ENCODE data around the gene ZNF622.

ZNF622 gene

GRCh38 chr5:16414861-16415260 is 50.7 kb downstream of the ZNF622 start:
- 73% methylated on average over 2 of the region's 2 CpGs for WGBS
- no peak overlapping the region for H2BK12ac ChIP-seq (ENCODE audit: low read length in 2 of 2)

GRCh38 chr5:16413166-16413860 is 52.3 kb downstream of the ZNF622 start:
- no peak overlapping the region for H4K8ac ChIP-seq (ENCODE audit: low read length)
- H2BK15ac ChIP-seq (ENCODE audit: low read depth, poor library complexity, severe bottlenecking), result no peak overlapping the region
- H3K9me3 ChIP-seq (ENCODE audit: control insufficient read depth, low read length), result no peaks in the 10 kb centered on the region
- H3K4me2 ChIP-seq (ENCODE audit: low read length, poor library complexity, severe bottlenecking), result no peak overlapping the region
- no peak overlapping the region for H2BK120ac ChIP-seq (ENCODE audit: low read depth, low read length)
- H3K27ac ChIP-seq (ENCODE audit: low read length, poor library complexity, severe bottlenecking), result no peak overlapping the region
- no peaks in the 10 kb centered on the region for H3K27me3 ChIP-seq (ENCODE audit: control insufficient read depth in 1 of 2, insufficient read depth in 1 of 2, low read length in 2 of 2)
- H3K23ac ChIP-seq (ENCODE audit: low read length in 2 of 2), result no peak overlapping the region
- H2BK5ac ChIP-seq (ENCODE audit: low read depth, low read length, poor library complexity, severe bottlenecking), result no peak overlapping the region
- H3K4me3 ChIP-seq (ENCODE audit: insufficient read depth in 1 of 2, low read depth in 1 of 2, low read length in 2 of 2), result no peak overlapping the region
- H3K4me1 ChIP-seq (ENCODE audit: control insufficient read depth, insufficient read depth, low read depth, low read length), result no peaks in the 10 kb centered on the region
- WGBS, result 26% methylated on average over 1 of the region's 1 CpG
- H2BK12ac ChIP-seq (ENCODE audit: low read length in 2 of 2), result no peak overlapping the region
- no peak overlapping the region for H3K9ac ChIP-seq (ENCODE audit: low read length)
- no peak overlapping the region for H3K4ac ChIP-seq (ENCODE audit: low read depth in 1 of 2, low read length in 2 of 2)
- H4K91ac ChIP-seq (ENCODE audit: low read length), result no peak overlapping the region
- no peaks in the 10 kb centered on the region for H3K36me3 ChIP-seq (ENCODE audit: control insufficient read depth in 1 of 2, insufficient read depth in 2 of 2, low read depth in 1 of 2, low read length in 2 of 2)
- H2AFZ ChIP-seq (ENCODE audit: low read depth, low read length), result no peak overlapping the region
- H3K18ac ChIP-seq (ENCODE audit: low read depth in 1 of 2, low read length in 2 of 2), result no peak overlapping the region
- H3K79me1 ChIP-seq (replicated peaks; ENCODE audit: low read length, poor library complexity, severe bottlenecking), result no peaks in the 10 kb centered on the region
- H2AK5ac ChIP-seq (ENCODE audit: low read length, severe bottlenecking), result no peak overlapping the region
- no peak overlapping the region for H3K14ac ChIP-seq (ENCODE audit: low read length in 2 of 2)
- no peak for DNase-seq

More at GRCh38 chr5:16414861-16415260, 50.7 kb downstream of the ZNF622 start:
- H3K18ac ChIP-seq (ENCODE audit: low read depth in 1 of 2, low read length in 2 of 2), result no peak overlapping the region
- no peak overlapping the region for H4K8ac ChIP-seq (ENCODE audit: low read length)
- no peak overlapping the region for H4K91ac ChIP-seq (ENCODE audit: low read length)
- no peak overlapping the region for H3K23ac ChIP-seq (ENCODE audit: low read length in 2 of 2)
- no peak overlapping the region for H2AFZ ChIP-seq (ENCODE audit: low read depth, low read length)
- DNase-seq, result no peak
- H2BK15ac ChIP-seq (ENCODE audit: low read depth, poor library complexity, severe bottlenecking), result no peak overlapping the region
- H3K14ac ChIP-seq (ENCODE audit: low read length in 2 of 2), result no peak overlapping the region
- no peaks in the 10 kb centered on the region for H3K36me3 ChIP-seq (ENCODE audit: control insufficient read depth in 1 of 2, insufficient read depth in 2 of 2, low read depth in 1 of 2, low read length in 2 of 2)
- H3K27ac ChIP-seq (ENCODE audit: low read length, poor library complexity, severe bottlenecking), result no peak overlapping the region
- no peak overlapping the region for H2BK5ac ChIP-seq (ENCODE audit: low read depth, low read length, poor library complexity, severe bottlenecking)
- H3K9me3 ChIP-seq (ENCODE audit: control insufficient read depth, low read length), result no peaks in the 10 kb centered on the region
- H3K4me3 ChIP-seq (ENCODE audit: insufficient read depth in 1 of 2, low read depth in 1 of 2, low read length in 2 of 2), result no peak overlapping the region
- no peak overlapping the region for H2BK120ac ChIP-seq (ENCODE audit: low read depth, low read length)
- H2AK5ac ChIP-seq (ENCODE audit: low read length, severe bottlenecking), result no peak overlapping the region
- peaks cover 0 to 4% of the 10 kb centered on the region in 2 experiments for H3K27me3 ChIP-seq (ENCODE audit: control insufficient read depth in 1 of 2, insufficient read depth in 1 of 2, low read length in 2 of 2)
- no peaks in the 10 kb centered on the region for H3K79me1 ChIP-seq (replicated peaks; ENCODE audit: low read length, poor library complexity, severe bottlenecking)
- no peak overlapping the region for H3K9ac ChIP-seq (ENCODE audit: low read length)
- no peak overlapping the region for H3K4ac ChIP-seq (ENCODE audit: low read depth in 1 of 2, low read length in 2 of 2)
- H3K4me1 ChIP-seq (ENCODE audit: control insufficient read depth, insufficient read depth, low read depth, low read length), result no peaks in the 10 kb centered on the region
- no peak overlapping the region for H3K4me2 ChIP-seq (ENCODE audit: low read length, poor library complexity, severe bottlenecking)

GRCh38 chr5:16412556-16412955 is 53.0 kb downstream of the ZNF622 start:
- no peaks in the 10 kb centered on the region for H3K27me3 ChIP-seq (ENCODE audit: control insufficient read depth in 1 of 2, insufficient read depth in 1 of 2, low read length in 2 of 2)
- no peak overlapping the region for H4K91ac ChIP-seq (ENCODE audit: low read length)
- H3K27ac ChIP-seq (ENCODE audit: low read length, poor library complexity, severe bottlenecking), result no peak overlapping the region
- no peak overlapping the region for H2AK5ac ChIP-seq (ENCODE audit: low read length, severe bottlenecking)
- no peaks in the 10 kb centered on the region for H3K4me1 ChIP-seq (ENCODE audit: control insufficient read depth, insufficient read depth, low read depth, low read length)
- no peak overlapping the region for H3K14ac ChIP-seq (ENCODE audit: low read length in 2 of 2)
- no peak overlapping the region for H3K23ac ChIP-seq (ENCODE audit: low read length in 2 of 2)
- DNase-seq, result no peak
- H3K4me3 ChIP-seq (ENCODE audit: insufficient read depth in 1 of 2, low read depth in 1 of 2, low read length in 2 of 2), result no peak overlapping the region
- H3K9ac ChIP-seq (ENCODE audit: low read length), result no peak overlapping the region
- H3K4me2 ChIP-seq (ENCODE audit: low read length, poor library complexity, severe bottlenecking), result no peak overlapping the region
- no peak overlapping the region for H2BK12ac ChIP-seq (ENCODE audit: low read length in 2 of 2)
- no peaks in the 10 kb centered on the region for H3K79me1 ChIP-seq (replicated peaks; ENCODE audit: low read length, poor library complexity, severe bottlenecking)
- H2BK15ac ChIP-seq (ENCODE audit: low read depth, poor library complexity, severe bottlenecking), result no peak overlapping the region
- no peak overlapping the region for H4K8ac ChIP-seq (ENCODE audit: low read length)
- H2AFZ ChIP-seq (ENCODE audit: low read depth, low read length), result no peak overlapping the region
- no peaks in the 10 kb centered on the region for H3K9me3 ChIP-seq (ENCODE audit: control insufficient read depth, low read length)
- H2BK120ac ChIP-seq (ENCODE audit: low read depth, low read length), result no peak overlapping the region
- H3K36me3 ChIP-seq (ENCODE audit: control insufficient read depth in 1 of 2, insufficient read depth in 2 of 2, low read depth in 1 of 2, low read length in 2 of 2), result no peaks in the 10 kb centered on the region
- no peak overlapping the region for H3K18ac ChIP-seq (ENCODE audit: low read depth in 1 of 2, low read length in 2 of 2)
- no peak overlapping the region for H2BK5ac ChIP-seq (ENCODE audit: low read depth, low read length, poor library complexity, severe bottlenecking)
- H3K4ac ChIP-seq (ENCODE audit: low read depth in 1 of 2, low read length in 2 of 2), result no peak overlapping the region

- no peaks in the 10 kb centered on the region for H3K36me3 ChIP-seq (ENCODE audit: control insufficient read depth in 1 of 2, insufficient read depth in 2 of 2, low read depth in 1 of 2, low read length in 2 of 2)
- H3K18ac ChIP-seq (ENCODE audit: low read depth in 1 of 2, low read length in 2 of 2), result no peak overlapping the region
- H2BK12ac ChIP-seq (ENCODE audit: low read length in 2 of 2), result no peak overlapping the region
- H4K91ac ChIP-seq (ENCODE audit: low read length), result no peak overlapping the region
- H3K79me1 ChIP-seq (replicated peaks; ENCODE audit: low read length, poor library complexity, severe bottlenecking), result no peaks in the 10 kb centered on the region
- H3K27me3 ChIP-seq (ENCODE audit: control insufficient read depth in 1 of 2, insufficient read depth in 1 of 2, low read length in 2 of 2), result no peaks in the 10 kb centered on the region
- no peak overlapping the region for H3K23ac ChIP-seq (ENCODE audit: low read length in 2 of 2)
- H3K9me3 ChIP-seq (ENCODE audit: control insufficient read depth, low read length), result no peaks in the 10 kb centered on the region
- 94% methylated on average over 2 of the region's 3 CpGs for WGBS
- peak overlapping the region in 1 of 2 experiments; percentile 35 for H3K4me3 ChIP-seq (ENCODE audit: insufficient read depth in 1 of 2, low read depth in 1 of 2, low read length in 2 of 2)
- H3K9ac ChIP-seq (ENCODE audit: low read length), result no peak overlapping the region
- no peak overlapping the region for H2AK5ac ChIP-seq (ENCODE audit: low read length, severe bottlenecking)
- H2BK5ac ChIP-seq (ENCODE audit: low read depth, low read length, poor library complexity, severe bottlenecking), result no peak overlapping the region
- H3K27ac ChIP-seq (ENCODE audit: low read length, poor library complexity, severe bottlenecking), result no peak overlapping the region
- H2BK15ac ChIP-seq (ENCODE audit: low read depth, poor library complexity, severe bottlenecking), result no peak overlapping the region
- H3K4me1 ChIP-seq (ENCODE audit: control insufficient read depth, insufficient read depth, low read depth, low read length), result no peaks in the 10 kb centered on the region
- no peak overlapping the region for H2AFZ ChIP-seq (ENCODE audit: low read depth, low read length)
- H3K4ac ChIP-seq (ENCODE audit: low read depth in 1 of 2, low read length in 2 of 2), result no peak overlapping the region
- no peak overlapping the region for H3K4me2 ChIP-seq (ENCODE audit: low read length, poor library complexity, severe bottlenecking)
- H2BK120ac ChIP-seq (ENCODE audit: low read depth, low read length), result no peak overlapping the region
- no peak overlapping the region for H3K14ac ChIP-seq (ENCODE audit: low read length in 2 of 2)
- DNase-seq, result no peak
- no peak overlapping the region for H4K8ac ChIP-seq (ENCODE audit: low read length)
These were observed 53.7 kb downstream of the ZNF622 start for GRCh38 chr5:16411741-16412455.

Data from mesenchymal stem cell (in vitro differentiated cells and primary cell).